ENCODE measurements around the gene SORCS1. TPM values are rescaled to one million over a fixed set of nuclear protein-coding genes. Genes with fewer than 3 reads are reported as not detected.

Gene SORCS1
- total and polyA plus RNA-seq, 5 donors, result 1.2 to 4.5 (median 3.0) TPM

- DNase-seq (no peak), ATAC-seq (no peak)
- no peaks in the 10 kb centered on the region for H3K27me3 ChIP-seq (ENCODE audit: control insufficient read depth, insufficient read depth)
- H3K27ac ChIP-seq (ENCODE audit: low read length), result no peak overlapping the region
- intact Hi-C loops (cut with DNase I), result no loop called here
- no peaks in the 10 kb centered on the region for H3K4me1 ChIP-seq (ENCODE audit: control insufficient read depth, insufficient read depth, low read length)
- H3K4me3 ChIP-seq (ENCODE audit: low read length), result no peak overlapping the region
- no peaks in the 10 kb centered on the region for H3K9me3 ChIP-seq (ENCODE audit: control insufficient read depth, low read length)
- WGBS, result 89% methylated on average over 2 of the region's 2 CpGs
Observed at GRCh38 chr10:106528702-106529101, 635.8 kb downstream of the SORCS1 start.

GRCh38 chr10:106525835-106526234 is 638.7 kb downstream of the SORCS1 start:
- Histone ChIP-seq H3K4me1 (ENCODE audit: control insufficient read depth, insufficient read depth, low read length) (no peaks in the 10 kb centered on the region), H3K9me3 (ENCODE audit: control insufficient read depth, low read length) (no peaks in the 10 kb centered on the region), H3K27me3 (ENCODE audit: control insufficient read depth, insufficient read depth) (no peaks in the 10 kb centered on the region), H3K27ac (ENCODE audit: low read length) (no peak overlapping the region), H3K4me3 (ENCODE audit: low read length) (no peak overlapping the region)
- DNase-seq (no peak), ATAC-seq (no peak)
- intact Hi-C loops (cut with DNase I), result no loop called here
- WGBS, result 83% methylated on average over 1 of the region's 1 CpG
